ENCODE measurements around the gene SEMA3C. TPM values are rescaled to one million over a fixed set of nuclear protein-coding genes. Genes with fewer than 3 reads are reported as not detected.

The SEMA3C gene
- total RNA-seq, 6 experiments from 2014 or later: 52.4 to 74.6 (median 61.4) TPM

- peaks cover 39% of the 10 kb centered on the region for H3K4me1 Mint-ChIP-seq (ENCODE audit: low read depth)
- H3K27ac Mint-ChIP-seq: no peak overlapping the region
- no peaks in the 10 kb centered on the region for H3K27me3 Mint-ChIP-seq (ENCODE audit: insufficient read depth)
- TF ChIP-seq CTCF (IDR thresholded peaks at IDR 0.05): no peak
- no peaks in the 10 kb centered on the region for H3K9me3 Mint-ChIP-seq
- H3K36me3 Mint-ChIP-seq (ENCODE audit: low read depth): no peaks in the 10 kb centered on the region
- DNase-seq: no peak
- H3K4me3 Mint-ChIP-seq: no peak overlapping the region
Measured at GRCh38 chr7:80957226-80957777, 38.5 kb upstream of the SEMA3C start.

- TF ChIP-seq CTCF (IDR thresholded peaks at IDR 0.05): no peak
- Mint-ChIP-seq H3K4me3 (no peak overlapping the region), H3K36me3 (ENCODE audit: low read depth) (no peaks in the 10 kb centered on the region), H3K4me1 (ENCODE audit: low read depth) (peaks cover 17% of the 10 kb centered on the region), H3K27ac (no peak overlapping the region), H3K27me3 (ENCODE audit: insufficient read depth) (no peaks in the 10 kb centered on the region), H3K9me3 (no peaks in the 10 kb centered on the region)
- DNase-seq: no peak
Measured at GRCh38 chr7:80954191-80954590, 35.3 kb upstream of the SEMA3C start.

- Mint-ChIP-seq H3K9me3 (no peaks in the 10 kb centered on the region), H3K27me3 (ENCODE audit: insufficient read depth) (no peaks in the 10 kb centered on the region), H3K27ac (no peak overlapping the region), H3K4me3 (no peak overlapping the region), H3K36me3 (ENCODE audit: low read depth) (peaks cover under 1% of the 10 kb centered on the region; the same call in 1 of the 2 replicates), H3K4me1 (ENCODE audit: low read depth) (peaks cover 7% of the 10 kb centered on the region)
- TF ChIP-seq CTCF (IDR thresholded peaks at IDR 0.05): no peak
- DNase-seq: no peak
Measured at GRCh38 chr7:80950550-80950967, 31.7 kb upstream of the SEMA3C start.

- H3K4me1 Mint-ChIP-seq (ENCODE audit: low read depth): peaks cover under 1% of the 10 kb centered on the region
- no peak overlapping the region for H3K27ac Mint-ChIP-seq
- no peak for DNase-seq
- H3K36me3 Mint-ChIP-seq (ENCODE audit: low read depth): peaks cover 5% of the 10 kb centered on the region; the same call in 1 of the 2 replicates
- H3K9me3 Mint-ChIP-seq: no peaks in the 10 kb centered on the region
- TF ChIP-seq CTCF (IDR thresholded peaks at IDR 0.05): no peak
- no peaks in the 10 kb centered on the region for H3K27me3 Mint-ChIP-seq (ENCODE audit: insufficient read depth)
- H3K4me3 Mint-ChIP-seq: no peak overlapping the region
Measured at GRCh38 chr7:80949449-80949848, 30.6 kb upstream of the SEMA3C start.

- no peak for TF ChIP-seq CTCF (IDR thresholded peaks at IDR 0.05)
- Mint-ChIP-seq H3K27ac (no peak overlapping the region), H3K4me1 (ENCODE audit: low read depth) (peaks cover 26% of the 10 kb centered on the region), H3K27me3 (ENCODE audit: insufficient read depth) (peaks cover 2% of the 10 kb centered on the region; the same call in 1 of the 2 replicates), H3K4me3 (no peak overlapping the region), H3K9me3 (no peaks in the 10 kb centered on the region), H3K36me3 (ENCODE audit: low read depth) (peaks cover 9% of the 10 kb centered on the region; the same call in 1 of the 2 replicates)
- no peak for DNase-seq
Measured at GRCh38 chr7:80946858-80947257, 28.0 kb upstream of the SEMA3C start.

Measured in HFFc6 (cell line).